Measurements from ENCODE around the gene MAIP1.

MAIP1 gene

DNA sequence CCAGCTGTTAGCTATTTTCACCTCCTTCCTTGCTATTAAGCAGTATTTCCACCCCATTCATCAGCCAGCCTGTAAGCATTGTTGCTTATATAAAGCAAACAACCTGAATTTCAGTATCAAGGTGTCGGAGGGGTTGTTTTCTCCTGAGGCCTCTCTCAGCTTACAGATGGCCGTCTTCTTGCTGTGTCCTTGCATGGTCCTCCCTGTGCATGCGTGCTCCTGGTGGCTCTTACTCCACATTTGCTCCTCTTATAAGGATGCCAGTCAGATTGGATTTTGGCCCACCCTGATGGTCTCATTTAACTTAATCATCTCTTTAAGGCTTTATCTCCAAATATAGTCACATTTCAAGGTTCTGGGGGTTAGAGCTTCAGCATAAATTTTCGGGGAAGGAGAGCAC lies 2.6 kb downstream of the MAIP1 start:
- TF ChIP-seq, protein P1, sequence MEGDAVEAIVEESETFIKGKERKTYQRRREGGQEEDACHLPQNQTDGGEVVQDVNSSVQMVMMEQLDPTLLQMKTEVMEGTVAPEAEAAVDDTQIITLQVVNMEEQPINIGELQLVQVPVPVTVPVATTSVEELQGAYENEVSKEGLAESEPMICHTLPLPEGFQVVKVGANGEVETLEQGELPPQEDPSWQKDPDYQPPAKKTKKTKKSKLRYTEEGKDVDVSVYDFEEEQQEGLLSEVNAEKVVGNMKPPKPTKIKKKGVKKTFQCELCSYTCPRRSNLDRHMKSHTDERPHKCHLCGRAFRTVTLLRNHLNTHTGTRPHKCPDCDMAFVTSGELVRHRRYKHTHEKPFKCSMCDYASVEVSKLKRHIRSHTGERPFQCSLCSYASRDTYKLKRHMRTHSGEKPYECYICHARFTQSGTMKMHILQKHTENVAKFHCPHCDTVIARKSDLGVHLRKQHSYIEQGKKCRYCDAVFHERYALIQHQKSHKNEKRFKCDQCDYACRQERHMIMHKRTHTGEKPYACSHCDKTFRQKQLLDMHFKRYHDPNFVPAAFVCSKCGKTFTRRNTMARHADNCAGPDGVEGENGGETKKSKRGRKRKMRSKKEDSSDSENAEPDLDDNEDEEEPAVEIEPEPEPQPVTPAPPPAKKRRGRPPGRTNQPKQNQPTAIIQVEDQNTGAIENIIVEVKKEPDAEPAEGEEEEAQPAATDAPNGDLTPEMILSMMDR (IDR thresholded peaks at IDR 0.05; ENCODE audit: control insufficient read depth, insufficient read depth, low read depth, low read length, missing control alignments) = no peak
- no peak overlapping the region for H3K4me3 ChIP-seq (ENCODE audit: control insufficient read depth, low read depth, low read length)
- DNase-seq (ENCODE audit: low read depth) = no peak

DNA sequence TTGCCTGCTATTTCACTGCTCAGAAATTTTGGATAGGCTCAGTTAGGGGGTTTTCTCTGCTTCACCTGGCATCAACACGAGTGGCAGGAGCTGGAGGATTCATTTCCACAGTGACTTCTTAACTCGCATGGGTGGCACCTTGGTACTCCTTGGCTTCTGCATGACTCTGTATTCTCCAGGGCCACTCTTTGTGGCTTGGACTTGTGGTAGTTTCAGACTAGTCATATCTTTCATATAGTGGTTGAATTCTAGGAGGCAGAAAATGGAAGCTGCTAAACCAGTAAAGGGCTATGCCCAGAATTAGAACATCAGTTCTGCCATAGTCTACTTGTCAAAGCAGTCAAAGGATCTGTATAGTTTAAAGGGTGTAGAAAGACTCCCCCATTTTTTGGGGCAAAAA lies 6.8 kb downstream of the MAIP1 start:
- DNase-seq (ENCODE audit: low read depth) = no peak
- H3K4me3 ChIP-seq (ENCODE audit: control insufficient read depth, low read depth, low read length) = no peak overlapping the region
- TF ChIP-seq, protein P1 (IDR thresholded peaks at IDR 0.05; ENCODE audit: control insufficient read depth, insufficient read depth, low read depth, low read length, missing control alignments) = no peak

DNA sequence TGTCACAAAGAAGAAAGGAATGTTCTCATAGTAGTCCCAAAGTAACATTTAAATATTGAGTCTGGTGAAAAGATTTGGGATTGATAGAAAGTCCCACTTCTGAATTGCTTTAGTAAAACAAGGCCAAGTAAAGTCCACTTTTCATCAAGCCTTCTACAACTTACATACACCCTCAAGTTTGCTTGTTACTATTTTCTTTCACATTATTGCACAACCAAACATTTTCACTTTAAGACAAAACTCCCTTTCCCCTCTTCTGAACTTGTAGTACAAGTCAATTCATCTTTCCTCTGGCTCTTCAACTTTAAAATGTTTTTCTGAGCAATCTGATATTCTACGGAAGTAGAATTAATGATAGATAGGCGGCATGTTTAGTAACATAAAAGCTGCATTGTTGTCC lies 11.0 kb downstream of the MAIP1 start:
- DNase-seq (ENCODE audit: low read depth) = no peak
- H3K4me3 ChIP-seq (ENCODE audit: control insufficient read depth, low read depth, low read length) = no peak overlapping the region
- TF ChIP-seq, protein P1 (IDR thresholded peaks at IDR 0.05; ENCODE audit: control insufficient read depth, insufficient read depth, low read depth, low read length, missing control alignments) = no peak

DNA sequence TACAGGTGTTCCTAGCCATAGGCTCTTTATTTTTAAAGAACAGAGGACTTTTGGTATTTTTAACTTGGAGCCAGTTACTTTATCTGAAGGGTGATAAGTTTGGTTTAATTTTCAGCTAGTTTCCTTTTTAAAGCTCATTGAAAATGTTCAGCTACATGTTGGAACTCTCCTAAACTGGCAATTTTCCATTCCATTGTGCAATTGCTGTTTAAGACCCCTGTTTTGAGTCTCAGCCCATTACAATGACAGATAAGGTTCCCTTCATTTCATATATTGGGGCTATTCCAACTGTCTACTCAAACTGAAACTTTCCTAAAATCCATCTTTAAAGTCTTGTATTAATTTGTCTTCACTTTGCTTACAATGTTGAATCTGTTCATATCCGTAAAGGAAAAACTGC lies 11.6 kb downstream of the MAIP1 start:
- DNase-seq (ENCODE audit: low read depth) = no peak
- TF ChIP-seq, protein P1 (IDR thresholded peaks at IDR 0.05; ENCODE audit: control insufficient read depth, insufficient read depth, low read depth, low read length, missing control alignments) = no peak
- H3K4me3 ChIP-seq (ENCODE audit: control insufficient read depth, low read depth, low read length) = no peak overlapping the region

DNA sequence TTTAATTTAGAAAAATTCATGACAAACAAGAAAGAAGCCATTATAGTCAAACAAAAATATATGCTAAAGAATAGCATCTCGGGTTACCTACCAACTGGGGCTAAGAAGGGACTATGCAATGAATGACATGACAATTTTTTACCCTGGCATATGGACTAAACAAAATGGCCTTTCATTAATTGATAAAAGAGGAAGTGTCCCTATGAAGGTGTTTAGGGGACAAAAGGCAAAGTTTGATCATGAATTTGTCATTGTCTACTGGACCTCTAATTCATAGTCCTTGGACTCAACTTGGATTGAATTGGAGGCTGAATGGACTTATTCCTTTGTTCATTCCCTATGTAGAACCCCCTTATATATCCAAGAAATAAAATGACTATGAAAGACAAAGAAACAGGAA lies 12.7 kb downstream of the MAIP1 start:
- TF ChIP-seq, protein P1 (IDR thresholded peaks at IDR 0.05; ENCODE audit: control insufficient read depth, insufficient read depth, low read depth, low read length, missing control alignments) = no peak
- DNase-seq (ENCODE audit: low read depth) = no peak
- no peak overlapping the region for H3K4me3 ChIP-seq (ENCODE audit: control insufficient read depth, low read depth, low read length)

DNA sequence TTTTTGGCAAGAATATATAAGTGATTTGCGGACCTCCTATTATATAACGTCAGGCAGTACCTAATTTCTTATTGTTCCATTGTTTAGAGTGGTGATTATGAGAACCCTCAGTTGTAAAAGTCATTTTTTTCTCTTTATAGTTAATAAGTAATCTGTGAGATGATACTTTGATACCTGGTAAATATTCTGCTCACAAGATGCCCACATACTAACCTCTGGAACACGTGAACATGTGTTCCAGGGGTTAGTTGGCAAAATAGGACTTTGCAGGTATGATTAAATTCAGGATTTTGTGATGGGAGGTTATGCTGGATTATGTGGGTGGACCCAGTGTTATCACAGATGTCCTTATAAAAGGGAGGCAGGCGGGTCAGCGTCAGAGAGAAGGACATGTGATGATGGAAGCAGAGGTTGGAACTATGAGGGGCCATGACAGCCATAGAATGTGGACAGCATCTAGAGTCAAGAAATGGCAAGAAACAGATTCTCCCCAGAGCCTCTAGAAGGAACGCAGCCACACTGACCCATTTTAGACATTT lies 16.8 kb downstream of the MAIP1 start:
- no peak overlapping the region for H3K4me3 ChIP-seq (ENCODE audit: control insufficient read depth, low read depth, low read length)
- no peak for DNase-seq (ENCODE audit: low read depth)
- TF ChIP-seq, protein P1 (IDR thresholded peaks at IDR 0.05; ENCODE audit: control insufficient read depth, insufficient read depth, low read depth, low read length, missing control alignments) = no peak

DNA sequence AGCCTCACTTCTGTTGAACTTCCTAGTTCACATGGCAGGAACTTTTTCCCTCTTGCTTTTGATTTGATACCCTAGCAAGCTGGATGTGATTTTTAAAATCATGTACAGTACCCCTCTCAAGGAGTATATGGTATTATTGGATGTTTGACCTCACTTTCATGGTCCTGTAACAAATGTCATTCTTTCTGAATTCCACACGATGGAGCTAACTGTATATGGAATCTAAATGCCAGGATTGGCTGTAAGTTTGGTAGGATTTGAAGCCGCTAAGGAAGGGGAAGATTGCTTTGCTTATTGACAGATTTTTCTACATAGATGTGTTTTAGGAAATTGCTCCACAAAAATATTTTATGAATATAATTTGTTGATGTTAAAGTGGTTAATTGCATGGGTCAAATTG lies 18.3 kb downstream of the MAIP1 start:
- H3K4me3 ChIP-seq (ENCODE audit: control insufficient read depth, low read depth, low read length) = no peak overlapping the region
- no peak for DNase-seq (ENCODE audit: low read depth)
- TF ChIP-seq, protein P1 (IDR thresholded peaks at IDR 0.05; ENCODE audit: control insufficient read depth, insufficient read depth, low read depth, low read length, missing control alignments) = peak; percentile 54
